HCT116 (cell line): ENCODE measurements around the gene PIK3CB. TPM values are rescaled to one million over a fixed set of nuclear protein-coding genes. Genes with fewer than 3 reads are reported as not detected.

Experiments
- ATAC-seq: fragments of 200-7000 bp; cut with Tn5 transposase; 2 replicates; pipeline ENCODE4 v1.9.1; 2020; ENCODE audit warnings: mild to moderate bottlenecking, moderate library complexity
- BruUV-seq: library from RNA; stranded (reverse); fragments of 400-500 nt; replicated peaks from 2 replicates; lab custom pipeline; 2021; lab: Mats Ljungman, UMichigan
- CTCF ChIA-PET: fragments of 300-600 bp; sonication (Branson Sonifier 250); formaldehyde crosslinking; loops from one replicate; lab custom pipeline; 2021; ENCODE audit warnings: antibody characterized with exemption; lab: Charles Lee
- POLR2A ChIA-PET: fragments of 300-600, 350-600 bp; sonication (Branson Sonifier 250); formaldehyde crosslinking; loops from one replicate; lab custom pipeline; 2021; ENCODE audit warnings: antibody characterized with exemption; lab: Charles Lee
- RAD21 ChIA-PET, 2 experiments: fragments of 300-600 bp; sonication (Branson Sonifier 250); formaldehyde crosslinking; loops; one replicate each; lab custom pipeline; 2023; ENCODE audit warnings: low total read pairs in 2 of 2; ENCODE audit not compliant: uncharacterized antibody in 2 of 2, unreplicated experiment in 2 of 2, low non-redundant PET in 1 of 2; lab: Charles Lee
- DNase-seq: peaks from one replicate; pipeline ENCODE4 v3.0.0-alpha.2; 2010; ENCODE audit warnings: low read depth, low spot score
- H2AFZ ChIP-seq: fragments of 200-600 bp; shearing (Covaris generic), sonication (generic); 2 replicates; pipeline ENCODE4 v1.6.1; 2017; ENCODE audit warnings: low read depth, mixed run types, mixed read lengths, antibody characterized with exemption, low read length; ENCODE audit not compliant: poor library complexity, severe bottlenecking
- H3K27ac ChIP-seq: 2 replicates; pipeline ENCODE4 v1.5.1; 2012; ENCODE audit warnings: low read depth, low read length
- H3K27me3 ChIP-seq: fragments of 200-600 bp; sonication (generic); 2 replicates; pipeline ENCODE4 v1.6.1; 2016; ENCODE audit warnings: mixed run types, low read length, mixed read lengths; ENCODE audit not compliant: insufficient read depth
- H3K36me3 ChIP-seq, 2 experiments: fragments of 200-500 bp in 1 of 2; fragments of 200-600 bp in 1 of 2; sonication (Bioruptor generic) in 1 of 2; sonication (generic) in 1 of 2; 2 replicates each; pipeline versions ENCODE4 v1.5.1 to v1.6.1; 2014 to 2016; ENCODE audit warnings: low read length in 2 of 2, inconsistent platforms in 1 of 2, mixed read lengths in 1 of 2, mixed run types in 1 of 2; ENCODE audit not compliant: insufficient read depth in 2 of 2, control insufficient read depth in 1 of 2
- H3K4me1 ChIP-seq, 2 experiments: fragments of 200-600 bp in 1 of 2; sonication (generic) in 1 of 2; 2 replicates each; pipeline versions ENCODE4 v1.5.1 to v1.6.1; 2012 to 2017; ENCODE audit warnings: low read length in 2 of 2, inconsistent platforms in 1 of 2, mild to moderate bottlenecking in 1 of 2, mixed read lengths in 1 of 2, mixed run types in 1 of 2, moderate library complexity in 1 of 2; ENCODE audit not compliant: insufficient read depth in 2 of 2, control insufficient read depth in 1 of 2
- H3K4me2 ChIP-seq: fragments of 200-600 bp; sonication (generic); 2 replicates; pipeline ENCODE4 v1.6.1; 2017; ENCODE audit warnings: mixed run types, low read length, mixed read lengths
- H3K4me3 ChIP-seq, 2 experiments: fragments of 200-600 bp in 1 of 2; sonication (generic) in 1 of 2; replicated peaks in 1 of 2; 2 replicates each; pipeline ENCODE4 v1.5.1; 2011 to 2016; ENCODE audit warnings: low read length in 2 of 2, control low read depth in 1 of 2, low read depth in 1 of 2, mild to moderate bottlenecking in 1 of 2, mixed read lengths in 1 of 2, mixed run types in 1 of 2
- H3K79me2 ChIP-seq: fragments of 200-600 bp; sonication (generic); 2 replicates; pipeline ENCODE4 v1.6.1; 2017; ENCODE audit warnings: mild to moderate bottlenecking, mixed run types, low read length, moderate library complexity, mixed read lengths; ENCODE audit not compliant: insufficient read depth
- H3K9ac ChIP-seq: fragments of 200-600 bp; sonication (generic); 2 replicates; pipeline ENCODE4 v1.6.1; 2016; ENCODE audit warnings: low read length, mixed read lengths
- H3K9me2 ChIP-seq: fragments of 200-600 bp; sonication (generic), shearing (Covaris generic); 2 replicates; pipeline ENCODE4 v1.6.1; 2017; ENCODE audit warnings: mixed run types, mild to moderate bottlenecking, moderate library complexity; ENCODE audit not compliant: insufficient read depth
- H3K9me3 ChIP-seq, 2 experiments: fragments of 200-500 bp in 1 of 2; fragments of 200-600 bp in 1 of 2; sonication (Bioruptor generic) in 1 of 2; sonication (generic) in 1 of 2; 2 replicates each; pipeline ENCODE4 v1.6.1; 2014 to 2017; ENCODE audit warnings: low read length in 2 of 2, mixed read lengths in 2 of 2, inconsistent platforms in 1 of 2, low read depth in 1 of 2, mild to moderate bottlenecking in 1 of 2, mixed run types in 1 of 2, moderate library complexity in 1 of 2; ENCODE audit not compliant: control insufficient read depth in 1 of 2, insufficient read depth in 1 of 2
- H4K20me1 ChIP-seq: fragments of 200-600 bp; sonication (generic), shearing (Covaris generic); 2 replicates; pipeline ENCODE4 v1.6.1; 2017; ENCODE audit warnings: mixed run types, mild to moderate bottlenecking, moderate library complexity; ENCODE audit not compliant: insufficient read depth
- ATF3 ChIP-seq: IDR thresholded peaks from 2 replicates; pipeline ENCODE4 v1.6.1; 2012
- CEBPB ChIP-seq: IDR thresholded peaks from 2 replicates; pipeline ENCODE4 v1.6.1; 2012; ENCODE audit warnings: low read depth
- EGR1 ChIP-seq: IDR thresholded peaks from 2 replicates; pipeline ENCODE4 v1.6.1; 2012; ENCODE audit warnings: low read depth
- ELF1 ChIP-seq: IDR thresholded peaks from 2 replicates; pipeline ENCODE4 v1.6.1; 2012; ENCODE audit warnings: low read depth, borderline replicate concordance
- MAX ChIP-seq: IDR thresholded peaks from 2 replicates; pipeline ENCODE4 v1.6.1; 2012
- REST ChIP-seq: IDR thresholded peaks from 2 replicates; pipeline ENCODE4 v1.6.1; 2012; ENCODE audit warnings: low read depth
- ZBTB33 ChIP-seq: IDR thresholded peaks from 2 replicates; pipeline ENCODE4 v1.6.1; 2011; ENCODE audit warnings: mild to moderate bottlenecking, low read length, moderate library complexity; ENCODE audit not compliant: insufficient replicate concordance; ENCODE audit errors: extremely low read depth
- ZNF274 ChIP-seq: fragments of 200-500 bp; sonication (Bioruptor generic); IDR thresholded peaks from 2 replicates; pipeline ENCODE4 v1.6.1; 2014; ENCODE audit warnings: mild to moderate bottlenecking, low read depth, low read length, inconsistent platforms
- intact Hi-C: fragments of 100-400 bp; cut with micrococcal nuclease; formaldehyde crosslinking; loops from 2 replicates; pipeline ENCODE4 v1.10.0; 2022
- total RNA-seq: library from RNA; stranded (reverse); gene quantifications from one replicate; pipeline ENCODE4 v1.2.1, GENCODE V29; 2021; ENCODE audit not compliant: unreplicated experiment

The PIK3CB gene
- total RNA-seq, 1 experiment from 2014 or later, result 44.3 TPM

- H3K4me2 ChIP-seq, result no peak overlapping the region
- ChIA-PET RAD21 (no interaction called here), CTCF (no interaction called here), POLR2A (no interaction called here)
- no peaks in the 10 kb centered on the region for H3K27me3 ChIP-seq
- no peak overlapping the region for H3K4me3 ChIP-seq
- TF ChIP-seq ATF3, result no peak
- TF ChIP-seq CEBPB, result no peak
- no peak for TF ChIP-seq ZBTB33
- no peak for TF ChIP-seq ZNF274
- TF ChIP-seq ELF1, result no peak
- TF ChIP-seq REST, result no peak
- TF ChIP-seq EGR1, result no peak
- TF ChIP-seq MAX, result no peak
- no TSS peak for BruUV-seq
- no peak overlapping the region for H2AFZ ChIP-seq
- H3K79me2 ChIP-seq, result no peaks in the 10 kb centered on the region
- peaks cover 0 to 6% of the 10 kb centered on the region in 2 experiments; a peak in 1 of 4 replicates for H3K9me3 ChIP-seq
- no peak overlapping the region for H3K27ac ChIP-seq
- H3K4me1 ChIP-seq, result no peaks in the 10 kb centered on the region
- ATAC-seq (no peak), DNase-seq (no peak)
- intact Hi-C loops, result no loop called here
- H3K9me2 ChIP-seq, result no peaks in the 10 kb centered on the region
- H4K20me1 ChIP-seq, result no peaks in the 10 kb centered on the region
- H3K9ac ChIP-seq, result no peak overlapping the region
- peaks cover 6 to 27% of the 10 kb centered on the region in 2 experiments; a peak in 3 of 4 replicates for H3K36me3 ChIP-seq
Measured at GRCh38 chr3:138649134-138649533, 185.6 kb downstream of the PIK3CB start.
